GM21360 (cell line): ENCODE results near the gene MTHFSD.

Experiments used
- ATAC-seq: cut with Tn5 transposase; IDR thresholded peaks from one replicate; pipeline ENCODE4 v1.9.1; 2021; ENCODE audit warnings: mild to moderate bottlenecking, moderate library complexity; ENCODE audit not compliant: unreplicated experiment

MTHFSD gene

GRCh38 chr16:86494039-86494564, 60.9 kb downstream of the MTHFSD start:
- ATAC-seq = no peak

- ATAC-seq = no peak
Measured at GRCh38 chr16:86492961-86493629, 61.9 kb downstream of the MTHFSD start.

- ATAC-seq = no peak
Measured at GRCh38 chr16:86492267-86492960, 62.6 kb downstream of the MTHFSD start.

GRCh38 chr16:86491640-86492023, 63.4 kb downstream of the MTHFSD start:
- no peak for ATAC-seq

GRCh38 chr16:86490859-86491639, 64.0 kb downstream of the MTHFSD start:
- ATAC-seq = no peak

GRCh38 chr16:86485746-86486145, 69.3 kb downstream of the MTHFSD start:
- no peak for ATAC-seq

GRCh38 chr16:86484240-86484639, 70.8 kb downstream of the MTHFSD start:
- ATAC-seq = no peak

- ATAC-seq = no peak
Measured at GRCh38 chr16:86481607-86482006, 73.4 kb downstream of the MTHFSD start.

GRCh38 chr16:86480444-86480843, 74.6 kb downstream of the MTHFSD start:
- no peak for ATAC-seq
